ENCODE results near the gene C5orf47. TPM values are rescaled to one million over a fixed set of nuclear protein-coding genes. Genes with fewer than 3 reads are reported as not detected.

C5orf47 gene
- total RNA-seq, 1 donor from 2014 or later: not detected

DNA sequence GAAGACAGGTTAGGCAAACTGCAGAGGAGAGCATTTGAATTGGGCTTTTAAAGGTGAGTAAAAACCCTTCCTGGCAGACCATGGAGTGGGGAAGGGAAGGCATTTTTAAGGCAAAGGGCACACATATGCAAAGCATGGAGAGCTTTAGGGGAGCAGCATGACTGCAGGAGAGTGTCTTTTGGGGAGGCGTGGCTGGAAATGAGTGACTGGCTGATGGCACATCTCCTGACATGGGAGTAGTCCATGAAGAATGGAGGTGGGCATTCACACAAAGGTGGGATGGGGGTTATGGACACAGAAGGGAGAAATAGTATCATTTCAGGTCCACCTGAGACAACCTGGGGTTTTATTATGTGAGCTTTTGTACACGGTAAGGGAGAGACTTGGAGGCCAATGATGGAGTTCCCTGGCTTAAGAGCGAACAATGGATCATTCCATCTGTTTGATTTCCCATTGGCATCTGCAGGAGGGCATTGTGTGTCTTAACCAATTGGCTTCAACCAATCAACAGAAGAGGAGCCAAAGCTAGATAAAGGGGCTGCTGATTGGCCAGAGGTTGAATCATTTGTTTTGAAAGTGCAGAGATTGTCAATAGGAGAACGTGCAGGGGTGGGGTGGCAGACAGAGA lies 58.6 kb downstream of the C5orf47 start:
- TF ChIP-seq, protein P1, sequence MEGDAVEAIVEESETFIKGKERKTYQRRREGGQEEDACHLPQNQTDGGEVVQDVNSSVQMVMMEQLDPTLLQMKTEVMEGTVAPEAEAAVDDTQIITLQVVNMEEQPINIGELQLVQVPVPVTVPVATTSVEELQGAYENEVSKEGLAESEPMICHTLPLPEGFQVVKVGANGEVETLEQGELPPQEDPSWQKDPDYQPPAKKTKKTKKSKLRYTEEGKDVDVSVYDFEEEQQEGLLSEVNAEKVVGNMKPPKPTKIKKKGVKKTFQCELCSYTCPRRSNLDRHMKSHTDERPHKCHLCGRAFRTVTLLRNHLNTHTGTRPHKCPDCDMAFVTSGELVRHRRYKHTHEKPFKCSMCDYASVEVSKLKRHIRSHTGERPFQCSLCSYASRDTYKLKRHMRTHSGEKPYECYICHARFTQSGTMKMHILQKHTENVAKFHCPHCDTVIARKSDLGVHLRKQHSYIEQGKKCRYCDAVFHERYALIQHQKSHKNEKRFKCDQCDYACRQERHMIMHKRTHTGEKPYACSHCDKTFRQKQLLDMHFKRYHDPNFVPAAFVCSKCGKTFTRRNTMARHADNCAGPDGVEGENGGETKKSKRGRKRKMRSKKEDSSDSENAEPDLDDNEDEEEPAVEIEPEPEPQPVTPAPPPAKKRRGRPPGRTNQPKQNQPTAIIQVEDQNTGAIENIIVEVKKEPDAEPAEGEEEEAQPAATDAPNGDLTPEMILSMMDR (IDR thresholded peaks at IDR 0.05; ENCODE audit: partially characterized antibody, unreplicated experiment): no peak
- peaks cover 16% of the 10 kb centered on the region for H3K9me3 Mint-ChIP-seq (ENCODE audit: unreplicated experiment)
- H3K4me3 Mint-ChIP-seq (ENCODE audit: unreplicated experiment): peak overlapping the region; percentile 87
- peaks cover 11% of the 10 kb centered on the region for H3K27me3 Mint-ChIP-seq (ENCODE audit: unreplicated experiment)
- no peak for DNase-seq
- peaks cover 41% of the 10 kb centered on the region for H3K4me1 Mint-ChIP-seq (ENCODE audit: low read depth, unreplicated experiment)
- H3K36me3 Mint-ChIP-seq (ENCODE audit: unreplicated experiment): peaks cover 17% of the 10 kb centered on the region
- peak overlapping the region; percentile 39 for H3K27ac Mint-ChIP-seq (ENCODE audit: unreplicated experiment)

DNA sequence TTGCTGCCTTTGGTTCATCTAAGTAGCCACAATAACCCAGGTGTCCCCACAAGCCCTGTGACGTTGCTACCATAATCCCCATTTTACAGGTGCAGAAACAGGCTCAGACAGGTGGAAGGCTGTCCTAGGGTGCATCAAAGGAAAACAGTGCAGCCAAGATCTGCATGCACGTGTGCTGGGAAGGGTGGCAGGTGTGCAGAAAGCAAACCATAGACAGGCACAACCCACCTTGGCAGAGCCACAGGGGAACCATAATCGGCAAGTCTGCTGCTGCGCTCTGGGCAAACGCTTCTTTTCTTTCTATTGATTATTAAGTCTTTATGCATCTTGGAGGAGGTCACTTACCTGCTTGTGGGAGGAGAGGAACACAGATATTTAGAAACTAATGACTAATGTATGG lies 63.7 kb downstream of the C5orf47 start:
- H3K36me3 Mint-ChIP-seq (ENCODE audit: unreplicated experiment): peaks cover 13% of the 10 kb centered on the region
- peaks cover 20% of the 10 kb centered on the region for H3K4me1 Mint-ChIP-seq (ENCODE audit: low read depth, unreplicated experiment)
- peaks cover 1% of the 10 kb centered on the region for H3K27me3 Mint-ChIP-seq (ENCODE audit: unreplicated experiment)
- H3K4me3 Mint-ChIP-seq (ENCODE audit: unreplicated experiment): peak overlapping the region; percentile 13
- TF ChIP-seq, protein P1 (IDR thresholded peaks at IDR 0.05; ENCODE audit: partially characterized antibody, unreplicated experiment): no peak
- H3K27ac Mint-ChIP-seq (ENCODE audit: unreplicated experiment): no peak overlapping the region
- no peak for DNase-seq
- H3K9me3 Mint-ChIP-seq (ENCODE audit: unreplicated experiment): peaks cover 2% of the 10 kb centered on the region

DNA sequence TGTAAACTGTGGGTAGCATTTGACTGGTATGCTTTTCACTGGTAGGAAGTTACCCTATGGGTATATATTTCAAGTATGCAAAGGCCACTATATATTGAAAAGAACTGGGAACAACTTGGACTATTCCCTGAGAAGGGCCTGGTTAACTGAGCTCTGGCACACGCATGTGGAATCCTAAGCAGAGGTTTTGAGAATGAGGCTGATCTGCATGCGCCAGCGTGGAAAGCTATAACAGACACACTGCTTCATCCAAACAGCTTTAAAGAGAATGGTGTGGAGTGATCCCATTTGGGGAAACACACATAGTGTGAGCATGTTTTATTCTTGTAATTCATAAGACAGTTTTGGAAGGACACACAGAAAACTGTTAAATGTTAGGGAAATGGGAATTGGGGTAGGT lies 64.9 kb downstream of the C5orf47 start:
- Mint-ChIP-seq H3K4me1 (ENCODE audit: low read depth, unreplicated experiment) (peaks cover 16% of the 10 kb centered on the region), H3K36me3 (ENCODE audit: unreplicated experiment) (peaks cover 9% of the 10 kb centered on the region), H3K27ac (ENCODE audit: unreplicated experiment) (no peak overlapping the region), H3K27me3 (ENCODE audit: unreplicated experiment) (peaks cover 1% of the 10 kb centered on the region), H3K9me3 (ENCODE audit: unreplicated experiment) (peaks cover 2% of the 10 kb centered on the region), H3K4me3 (ENCODE audit: unreplicated experiment) (no peak overlapping the region)
- TF ChIP-seq, protein P1 (IDR thresholded peaks at IDR 0.05; ENCODE audit: partially characterized antibody, unreplicated experiment): no peak
- DNase-seq: no peak

Other genes with a start within 250 kb of the C5orf47 start
- 104 TPM for gene CPEB4, start 100.8 kb upstream of the C5orf47 start, total RNA-seq (ENCODE audit: unreplicated experiment)
- 233 TPM for gene NSG2, start 56.5 kb downstream of the C5orf47 start, total RNA-seq (ENCODE audit: unreplicated experiment)

All from glutamatergic neuron (in vitro differentiated cells).